Chondrocyte (in vitro differentiated cells): ENCODE data around the gene RNF151. TPM values are rescaled to one million over a fixed set of nuclear protein-coding genes. Genes with fewer than 3 reads are reported as not detected.
A peak's percentile ranks its signal among the peaks of the same experiment; 100 is the strongest.

Source experiments
- DNase-seq: peaks from one replicate; pipeline ENCODE4 v3.0.0; 2021; ENCODE audit warnings: mixed read lengths, low spot score
- H3K27ac Mint-ChIP-seq: one replicate; pipeline ENCODE4 v1.8.0; 2021; ENCODE audit warnings: mild to moderate bottlenecking, moderate library complexity, mixed read lengths; ENCODE audit not compliant: unreplicated experiment
- H3K27me3 Mint-ChIP-seq: 2 replicates; pipeline ENCODE4 v1.8.0; 2021; ENCODE audit warnings: low read depth, mixed read lengths
- H3K36me3 Mint-ChIP-seq: 2 replicates; pipeline ENCODE4 v1.8.0; 2021; ENCODE audit warnings: low read depth, mixed read lengths
- H3K4me1 Mint-ChIP-seq: 2 replicates; pipeline ENCODE4 v1.8.0; 2021; ENCODE audit warnings: low read depth, mild to moderate bottlenecking, mixed read lengths
- H3K4me3 Mint-ChIP-seq: one replicate; pipeline ENCODE4 v1.8.0; 2021; ENCODE audit warnings: mild to moderate bottlenecking, moderate library complexity, mixed read lengths; ENCODE audit not compliant: unreplicated experiment
- H3K9me3 Mint-ChIP-seq: 2 replicates; pipeline ENCODE4 v1.8.0; 2021; ENCODE audit warnings: low read depth, mixed read lengths
- CTCF ChIP-seq: fragments of 200-600 bp; sonication (generic); IDR thresholded peaks from 2 replicates; pipeline ENCODE4 v1.5.0; 2021; ENCODE audit warnings: antibody characterized with exemption, mild to moderate bottlenecking, moderate library complexity
- total RNA-seq: library from RNA; stranded (reverse); gene quantifications from 3 replicates; pipeline ENCODE4 v1.2.1, GENCODE V29; 2021

Gene RNF151
- total RNA-seq, 1 donor from 2014 or later: not detected

GRCh38 chr16:1940273-1941161, 26.1 kb upstream of the RNF151 start:
- Mint-ChIP-seq H3K9me3 (no peaks in the 10 kb centered on the region), H3K4me3 (no peak overlapping the region), H3K4me1 (peaks cover 20% of the 10 kb centered on the region), H3K27me3 (no peaks in the 10 kb centered on the region), H3K36me3 (peaks cover 10% of the 10 kb centered on the region), H3K27ac (no peak overlapping the region)
- TF ChIP-seq CTCF: no peak
- DNase-seq: no peak

GRCh38 chr16:1941162-1942046, 25.3 kb upstream of the RNF151 start:
- no peak for DNase-seq
- peak overlapping the region; percentile 27 for H3K27ac Mint-ChIP-seq

GRCh38 chr16:1942047-1942809, 24.4 kb upstream of the RNF151 start:
- Mint-ChIP-seq H3K36me3 (peaks cover 7% of the 10 kb centered on the region), H3K9me3 (no peaks in the 10 kb centered on the region), H3K4me1 (peaks cover 20% of the 10 kb centered on the region), H3K27me3 (no peaks in the 10 kb centered on the region), H3K27ac (peak overlapping the region; percentile 66), H3K4me3 (peak overlapping the region; percentile 85)
- peak; percentile 89 for DNase-seq
- no peak for TF ChIP-seq CTCF

More at GRCh38 chr16:1941162-1942046, 25.3 kb upstream of the RNF151 start:
- Mint-ChIP-seq H3K36me3 (peaks cover 10% of the 10 kb centered on the region), H3K9me3 (no peaks in the 10 kb centered on the region), H3K27me3 (no peaks in the 10 kb centered on the region), H3K4me1 (peaks cover 20% of the 10 kb centered on the region), H3K4me3 (peak overlapping the region; percentile 85)
- TF ChIP-seq CTCF: no peak

- Mint-ChIP-seq H3K4me1 (peaks cover 20% of the 10 kb centered on the region), H3K27ac (peak within 1 kb of the TSS; percentile 66), H3K36me3 (peaks cover 5% of the 10 kb centered on the region), H3K27me3 (no peaks in the 10 kb centered on the region), H3K4me3 (peak within 1 kb of the TSS; percentile 85), H3K9me3 (no peaks in the 10 kb centered on the region)
- no peak for TF ChIP-seq CTCF
- peak; percentile 100 for DNase-seq
Observed at GRCh38 chr16:1942810-1943726, 23.6 kb upstream of the RNF151 start, which contains the start of gene MSRB1. Gene MSRB1 (minus strand): TSS chr16:1943199. CDS start chr16:1943156, 43 bp downstream.
